NCI-H1417 (cell line): ENCODE results near the gene SPATC1L.
"Not testable (repeated sequence)": the region's sequence is repeated elsewhere in the genome, so short reads cannot be mapped to it uniquely, and the experiment has no call there.

Experiments
- DNase-seq, 3 experiments: peaks; one replicate each; lab custom pipeline; 2025; lab: John Stamatoyannopoulos, UW

The SPATC1L gene

GRCh38 chr21:46183910-46184624 lies at the start of gene SPATC1L:
Gene SPATC1L (minus strand): TSS chr21:46184459. CDS start chr21:46182816, 1,643 bp downstream.
- peak in 1 of 3 experiments; percentile 45 for DNase-seq

- no peak for DNase-seq
Observed at GRCh38 chr21:46229923-46230260, 45.6 kb upstream of the SPATC1L start.

GRCh38 chr21:46229133-46229922 lies 45.1 kb upstream of the SPATC1L start:
- peak; percentile 69 to 94 (median 92) for DNase-seq

- DNase-seq = peak; percentile 98 to 99 (median 98)
Observed at GRCh38 chr21:46228345-46229051, 44.2 kb upstream of the SPATC1L start, which contains the start of gene LSS. Gene LSS (minus strand): TSS chr21:46228774. CDS start chr21:46228745, 29 bp downstream.

- DNase-seq = peak in 2 of 3 experiments; percentile 33 to 59
Observed at GRCh38 chr21:46227811-46228344, 43.6 kb upstream of the SPATC1L start.

GRCh38 chr21:46226920-46227599 lies 42.8 kb upstream of the SPATC1L start:
- no peak for DNase-seq

GRCh38 chr21:46226146-46226545 lies 41.9 kb upstream of the SPATC1L start:
- DNase-seq = no peak

- not testable (repeated sequence) for DNase-seq
Observed at GRCh38 chr21:46223661-46224060, 39.4 kb upstream of the SPATC1L start.

GRCh38 chr21:46223217-46223616 lies 39.0 kb upstream of the SPATC1L start:
- no peak for DNase-seq

GRCh38 chr21:46222436-46223116 lies 38.3 kb upstream of the SPATC1L start:
- no peak for DNase-seq

- DNase-seq = no peak
Observed at GRCh38 chr21:46221664-46222435, 37.6 kb upstream of the SPATC1L start.

- no peak for DNase-seq
Observed at GRCh38 chr21:46220847-46221246, 36.6 kb upstream of the SPATC1L start.

- DNase-seq = no peak
Observed at GRCh38 chr21:46220275-46220810, 36.1 kb upstream of the SPATC1L start.

GRCh38 chr21:46219591-46220239 lies 35.5 kb upstream of the SPATC1L start:
- peak in 1 of 3 experiments; percentile 45 for DNase-seq

GRCh38 chr21:46218906-46219590 lies 34.8 kb upstream of the SPATC1L start:
- no peak for DNase-seq

- DNase-seq = no peak
Observed at GRCh38 chr21:46217511-46218196, 33.4 kb upstream of the SPATC1L start.

- DNase-seq = no peak
Observed at GRCh38 chr21:46216132-46216747, 32.0 kb upstream of the SPATC1L start.
